Mucosa of stomach (tissue), 1 donor: Measurements from ENCODE around the gene DRGX.

Source experiments
- H3K27me3 ChIP-seq: one replicate; pipeline ENCODE4 v1.7.0; 2013; ENCODE audit warnings: mild to moderate bottlenecking, low read length; ENCODE audit not compliant: control insufficient read depth, insufficient read depth
- H3K36me3 ChIP-seq: one replicate; pipeline ENCODE4 v1.7.0; 2013; ENCODE audit warnings: low read length; ENCODE audit not compliant: control insufficient read depth, insufficient read depth
- H3K4me1 ChIP-seq: one replicate; pipeline ENCODE4 v1.7.0; 2013; ENCODE audit warnings: mild to moderate bottlenecking, low read length; ENCODE audit not compliant: control insufficient read depth, insufficient read depth
- H3K4me3 ChIP-seq: one replicate; pipeline ENCODE4 v1.7.0; 2013; ENCODE audit warnings: low read length
- H3K9ac ChIP-seq: one replicate; pipeline ENCODE4 v1.7.0; 2013; ENCODE audit warnings: mild to moderate bottlenecking, low read length, moderate library complexity
- H3K9me3 ChIP-seq: one replicate; pipeline ENCODE4 v1.7.0; 2013; ENCODE audit warnings: mild to moderate bottlenecking, low read length, moderate library complexity; ENCODE audit not compliant: control insufficient read depth
- donor health status: Pancreatic carcinoma.

Gene DRGX

GRCh38 chr10:49387071-49387470 lies 8.8 kb downstream of the DRGX start:
- Histone ChIP-seq H3K4me1 (no peaks in the 10 kb centered on the region), H3K27me3 (peaks cover 9% of the 10 kb centered on the region), H3K4me3 (no peak overlapping the region), H3K36me3 (no peaks in the 10 kb centered on the region), H3K9me3 (no peaks in the 10 kb centered on the region), H3K9ac (no peak overlapping the region)

- H3K27me3 ChIP-seq = peaks cover 5% of the 10 kb centered on the region
- no peak overlapping the region for H3K4me3 ChIP-seq
- no peaks in the 10 kb centered on the region for H3K9me3 ChIP-seq
- H3K4me1 ChIP-seq = no peaks in the 10 kb centered on the region
- H3K36me3 ChIP-seq = no peaks in the 10 kb centered on the region
- H3K9ac ChIP-seq = no peak overlapping the region
These were observed 9.7 kb downstream of the DRGX start for GRCh38 chr10:49385939-49386922.

GRCh38 chr10:49384268-49384953 lies 11.5 kb downstream of the DRGX start:
- Histone ChIP-seq H3K9me3 (no peaks in the 10 kb centered on the region), H3K4me1 (no peaks in the 10 kb centered on the region), H3K9ac (no peak overlapping the region), H3K27me3 (peaks cover 5% of the 10 kb centered on the region), H3K4me3 (no peak overlapping the region), H3K36me3 (no peaks in the 10 kb centered on the region)

- no peak overlapping the region for H3K9ac ChIP-seq
- H3K9me3 ChIP-seq = no peaks in the 10 kb centered on the region
- no peaks in the 10 kb centered on the region for H3K4me1 ChIP-seq
- H3K36me3 ChIP-seq = no peaks in the 10 kb centered on the region
- H3K4me3 ChIP-seq = no peak overlapping the region
- H3K27me3 ChIP-seq = peaks cover 4% of the 10 kb centered on the region
These were observed 12.0 kb downstream of the DRGX start for GRCh38 chr10:49383853-49384252.

- Histone ChIP-seq H3K9me3 (no peaks in the 10 kb centered on the region), H3K27me3 (no peaks in the 10 kb centered on the region), H3K4me1 (no peaks in the 10 kb centered on the region), H3K4me3 (no peak overlapping the region), H3K36me3 (no peaks in the 10 kb centered on the region), H3K9ac (no peak overlapping the region)
These were observed 13.1 kb downstream of the DRGX start for GRCh38 chr10:49382826-49383225.

GRCh38 chr10:49382226-49382625 lies 13.7 kb downstream of the DRGX start:
- Histone ChIP-seq H3K9ac (no peak overlapping the region), H3K9me3 (no peaks in the 10 kb centered on the region), H3K4me3 (no peak overlapping the region), H3K36me3 (no peaks in the 10 kb centered on the region), H3K27me3 (no peaks in the 10 kb centered on the region), H3K4me1 (no peaks in the 10 kb centered on the region)

- H3K9me3 ChIP-seq = no peaks in the 10 kb centered on the region
- no peaks in the 10 kb centered on the region for H3K36me3 ChIP-seq
- H3K4me1 ChIP-seq = no peaks in the 10 kb centered on the region
- no peak overlapping the region for H3K4me3 ChIP-seq
- H3K27me3 ChIP-seq = no peaks in the 10 kb centered on the region
- no peak overlapping the region for H3K9ac ChIP-seq
These were observed 14.6 kb downstream of the DRGX start for GRCh38 chr10:49381111-49381900.

GRCh38 chr10:49379596-49380410 lies 16.1 kb downstream of the DRGX start:
- Histone ChIP-seq H3K9ac (no peak overlapping the region), H3K36me3 (no peaks in the 10 kb centered on the region), H3K9me3 (no peaks in the 10 kb centered on the region), H3K27me3 (no peaks in the 10 kb centered on the region), H3K4me3 (no peak overlapping the region), H3K4me1 (no peaks in the 10 kb centered on the region)

- Histone ChIP-seq H3K36me3 (no peaks in the 10 kb centered on the region), H3K4me3 (no peak overlapping the region), H3K9ac (no peak overlapping the region)
These were observed 18.6 kb downstream of the DRGX start for GRCh38 chr10:49377256-49377655.

GRCh38 chr10:49375611-49376010 lies 20.3 kb downstream of the DRGX start:
- no peaks in the 10 kb centered on the region for H3K9me3 ChIP-seq
- no peaks in the 10 kb centered on the region for H3K27me3 ChIP-seq
- no peaks in the 10 kb centered on the region for H3K4me1 ChIP-seq
- no peak overlapping the region for H3K4me3 ChIP-seq
- no peaks in the 10 kb centered on the region for H3K36me3 ChIP-seq
- H3K9ac ChIP-seq = no peak overlapping the region

More at GRCh38 chr10:49377256-49377655, 18.6 kb downstream of the DRGX start:
- H3K9me3 ChIP-seq = no peaks in the 10 kb centered on the region
- H3K4me1 ChIP-seq = no peaks in the 10 kb centered on the region
- H3K27me3 ChIP-seq = no peaks in the 10 kb centered on the region

- H3K9ac ChIP-seq = no peak overlapping the region
- no peaks in the 10 kb centered on the region for H3K27me3 ChIP-seq
- H3K4me1 ChIP-seq = no peaks in the 10 kb centered on the region
- H3K36me3 ChIP-seq = no peaks in the 10 kb centered on the region
- no peak overlapping the region for H3K4me3 ChIP-seq
- H3K9me3 ChIP-seq = no peaks in the 10 kb centered on the region
These were observed 21.1 kb downstream of the DRGX start for GRCh38 chr10:49374740-49375139.
